ENCODE measurements around the gene UBE2E2. TPM values are rescaled to one million over a fixed set of nuclear protein-coding genes. Genes with fewer than 3 reads are reported as not detected.

UBE2E2 gene
- total and polyA plus RNA-seq, 4 donors, result 23.8 to 56.5 (median 32.9) TPM

GRCh38 chr3:23182996-23183513, 20.1 kb upstream of the UBE2E2 start:
- no peak for ATAC-seq (ENCODE audit: low FRiP score)
- no peak overlapping the region for H3K4me3 ChIP-seq (ENCODE audit: low read length in 2 of 2)
- no peaks in the 10 kb centered on the region for H3K27me3 ChIP-seq (ENCODE audit: control insufficient read depth in 1 of 2, insufficient read depth in 2 of 2, low read length in 1 of 2)
- no peaks in the 10 kb centered on the region for H3K9me3 ChIP-seq (ENCODE audit: control insufficient read depth, low read length)
- intact Hi-C loops (cut with DNase I), result no loop called here
- 88 to 90% methylated on average over 3 of the region's 3 CpGs for WGBS, 2 donors
- H3K4me1 ChIP-seq (ENCODE audit: control insufficient read depth in 1 of 2, insufficient read depth in 2 of 2, low read length in 2 of 2), result no peaks in the 10 kb centered on the region
- no peaks in the 10 kb centered on the region for H3K36me3 ChIP-seq (ENCODE audit: control insufficient read depth in 1 of 2, insufficient read depth in 2 of 2, low read length in 1 of 2)
- no peak overlapping the region for H3K27ac ChIP-seq (ENCODE audit: low read depth in 1 of 2, low read length in 2 of 2)
- DNase-seq, result no peak

GRCh38 chr3:23183731-23184130, 19.4 kb upstream of the UBE2E2 start:
- Histone ChIP-seq H3K4me1 (ENCODE audit: control insufficient read depth in 1 of 2, insufficient read depth in 2 of 2, low read length in 2 of 2) (no peaks in the 10 kb centered on the region), H3K9me3 (ENCODE audit: control insufficient read depth, low read length) (no peaks in the 10 kb centered on the region), H3K27ac (ENCODE audit: low read depth in 1 of 2, low read length in 2 of 2) (no peak overlapping the region), H3K4me3 (ENCODE audit: low read length in 2 of 2) (no peak overlapping the region), H3K36me3 (ENCODE audit: control insufficient read depth in 1 of 2, insufficient read depth in 2 of 2, low read length in 1 of 2) (no peaks in the 10 kb centered on the region), H3K27me3 (ENCODE audit: control insufficient read depth in 1 of 2, insufficient read depth in 2 of 2, low read length in 1 of 2) (no peaks in the 10 kb centered on the region)
- WGBS, 2 donors, result 15 to 31% methylated on average over 3 of the region's 3 CpGs
- DNase-seq (no peak), ATAC-seq (ENCODE audit: low FRiP score) (no peak)
- intact Hi-C loops (cut with DNase I), result no loop called here

GRCh38 chr3:23185861-23186260, 17.3 kb upstream of the UBE2E2 start:
- ATAC-seq (ENCODE audit: low FRiP score) (no peak), DNase-seq (no peak)
- WGBS, 2 donors, result 84 to 89% methylated on average over 2 of the region's 2 CpGs
- no peak overlapping the region for H3K27ac ChIP-seq (ENCODE audit: low read depth in 1 of 2, low read length in 2 of 2)
- H3K9me3 ChIP-seq (ENCODE audit: control insufficient read depth, low read length), result no peaks in the 10 kb centered on the region
- H3K36me3 ChIP-seq (ENCODE audit: control insufficient read depth in 1 of 2, insufficient read depth in 2 of 2, low read length in 1 of 2), result no peaks in the 10 kb centered on the region
- intact Hi-C loops (cut with DNase I), result no loop called here
- H3K4me1 ChIP-seq (ENCODE audit: control insufficient read depth in 1 of 2, insufficient read depth in 2 of 2, low read length in 2 of 2), result no peaks in the 10 kb centered on the region
- H3K27me3 ChIP-seq (ENCODE audit: control insufficient read depth in 1 of 2, insufficient read depth in 2 of 2, low read length in 1 of 2), result peaks cover 0 to 3% of the 10 kb centered on the region in 2 donors
- H3K4me3 ChIP-seq (ENCODE audit: low read length in 2 of 2), result no peak overlapping the region

DNA sequence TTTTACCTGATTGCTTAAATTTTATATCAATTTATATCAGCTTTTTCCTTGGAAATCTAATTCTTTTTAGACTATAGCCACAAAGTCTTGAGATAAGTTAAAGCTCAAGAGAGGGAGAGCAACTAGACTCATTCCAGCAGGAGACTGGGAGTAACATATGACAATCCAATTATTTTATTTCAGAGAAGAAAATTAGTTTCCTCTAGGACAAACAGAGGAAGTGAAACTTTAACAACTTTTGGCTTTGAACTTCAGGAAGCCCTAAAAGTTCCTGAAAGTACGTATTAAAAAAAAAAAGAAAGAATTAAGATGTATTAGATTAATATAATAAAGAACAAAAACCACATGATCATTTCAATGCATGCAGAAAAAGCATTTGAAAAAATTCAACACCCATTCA, 13.9 kb upstream of the UBE2E2 start:
- H3K4me3 ChIP-seq (ENCODE audit: low read length in 2 of 2), result no peak overlapping the region
- no peak overlapping the region for H3K27ac ChIP-seq (ENCODE audit: low read depth in 1 of 2, low read length in 2 of 2)
- H3K27me3 ChIP-seq (ENCODE audit: control insufficient read depth in 1 of 2, insufficient read depth in 2 of 2, low read length in 1 of 2), result peaks cover 0 to 5% of the 10 kb centered on the region in 2 donors
- DNase-seq, result no peak
- intact Hi-C loops (cut with DNase I), result no loop called here
- no peaks in the 10 kb centered on the region for H3K4me1 ChIP-seq (ENCODE audit: control insufficient read depth in 1 of 2, insufficient read depth in 2 of 2, low read length in 2 of 2)
- H3K9me3 ChIP-seq (ENCODE audit: control insufficient read depth, low read length), result no peaks in the 10 kb centered on the region
- WGBS, 2 donors, result 75 to 77% methylated on average over 1 of the region's 1 CpG
- H3K36me3 ChIP-seq (ENCODE audit: control insufficient read depth in 1 of 2, insufficient read depth in 2 of 2, low read length in 1 of 2), result no peaks in the 10 kb centered on the region
- no peak for ATAC-seq (ENCODE audit: low FRiP score)

DNA sequence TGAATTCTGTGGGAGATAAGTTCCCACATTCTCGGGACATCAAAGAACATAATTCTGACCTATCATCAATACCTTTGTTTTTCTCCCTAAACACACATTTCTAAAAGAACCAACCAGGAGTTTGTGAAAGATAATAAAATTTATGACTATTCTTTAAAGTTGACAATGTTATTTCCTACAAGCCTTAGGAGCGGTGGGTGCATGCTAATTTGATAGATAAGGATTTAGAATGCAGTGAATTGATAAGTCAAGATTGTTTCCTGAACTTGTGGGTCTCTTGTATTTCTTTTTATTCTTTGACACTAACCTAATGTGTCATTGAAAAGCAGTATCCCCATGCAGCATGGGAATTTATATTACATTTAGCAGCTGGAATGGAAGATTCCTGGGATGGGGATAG, 10.3 kb upstream of the UBE2E2 start:
- no peaks in the 10 kb centered on the region for H3K36me3 ChIP-seq (ENCODE audit: control insufficient read depth in 1 of 2, insufficient read depth in 2 of 2, low read length in 1 of 2)
- WGBS, 2 donors, result 69 to 76% methylated on average over 2 of the region's 2 CpGs
- DNase-seq (no peak), ATAC-seq (ENCODE audit: low FRiP score) (no peak)
- H3K9me3 ChIP-seq (ENCODE audit: control insufficient read depth, low read length), result no peaks in the 10 kb centered on the region
- no peak overlapping the region for H3K4me3 ChIP-seq (ENCODE audit: low read length in 2 of 2)
- peaks cover 0 to 5% of the 10 kb centered on the region in 2 donors for H3K27me3 ChIP-seq (ENCODE audit: control insufficient read depth in 1 of 2, insufficient read depth in 2 of 2, low read length in 1 of 2)
- no peak overlapping the region for H3K27ac ChIP-seq (ENCODE audit: low read depth in 1 of 2, low read length in 2 of 2)
- H3K4me1 ChIP-seq (ENCODE audit: control insufficient read depth in 1 of 2, insufficient read depth in 2 of 2, low read length in 2 of 2), result no peaks in the 10 kb centered on the region
- intact Hi-C loops (cut with DNase I), result loop anchor here in 1 of 2 donors (10.0 kb wide), 1 partner anchor 612 kb away; the partner anchor contains the start of gene UBE2E1

GRCh38 chr3:23193831-23194230, 9.3 kb upstream of the UBE2E2 start:
- no peak for ATAC-seq (ENCODE audit: low FRiP score)

GRCh38 chr3:23198801-23199200, 4.3 kb upstream of the UBE2E2 start:
- H3K4me1 ChIP-seq (ENCODE audit: control insufficient read depth in 1 of 2, insufficient read depth in 2 of 2, low read length in 2 of 2), result no peaks in the 10 kb centered on the region
- peak in 1 of 2 donors; percentile 49 for DNase-seq
- no peak overlapping the region for H3K27ac ChIP-seq (ENCODE audit: low read depth in 1 of 2, low read length in 2 of 2)
- ATAC-seq (ENCODE audit: low FRiP score), result no peak
- WGBS, 2 donors, result 3 to 4% methylated on average over 3 to 4 of the region's 4 CpGs
- no peak overlapping the region for H3K4me3 ChIP-seq (ENCODE audit: low read length in 2 of 2)
- intact Hi-C loops (cut with DNase I), result loop anchor here in 1 of 2 donors (10.0 kb wide), 1 partner anchor 606 kb away; the partner anchor contains the start of gene UBE2E1
- H3K36me3 ChIP-seq (ENCODE audit: control insufficient read depth in 1 of 2, insufficient read depth in 2 of 2, low read length in 1 of 2), result no peaks in the 10 kb centered on the region
- no peaks in the 10 kb centered on the region for H3K27me3 ChIP-seq (ENCODE audit: control insufficient read depth in 1 of 2, insufficient read depth in 2 of 2, low read length in 1 of 2)
- no peaks in the 10 kb centered on the region for H3K9me3 ChIP-seq (ENCODE audit: control insufficient read depth, low read length)

More at GRCh38 chr3:23193831-23194230, 9.3 kb upstream of the UBE2E2 start:
- Histone ChIP-seq H3K27me3 (ENCODE audit: control insufficient read depth in 1 of 2, insufficient read depth in 2 of 2, low read length in 1 of 2) (peaks cover 0 to 5% of the 10 kb centered on the region in 2 donors), H3K4me3 (ENCODE audit: low read length in 2 of 2) (no peak overlapping the region), H3K36me3 (ENCODE audit: control insufficient read depth in 1 of 2, insufficient read depth in 2 of 2, low read length in 1 of 2) (no peaks in the 10 kb centered on the region), H3K27ac (ENCODE audit: low read depth in 1 of 2, low read length in 2 of 2) (no peak overlapping the region), H3K4me1 (ENCODE audit: control insufficient read depth in 1 of 2, insufficient read depth in 2 of 2, low read length in 2 of 2) (no peaks in the 10 kb centered on the region), H3K9me3 (ENCODE audit: control insufficient read depth, low read length) (no peaks in the 10 kb centered on the region)
- intact Hi-C loops (cut with DNase I), result loop anchor here in 1 of 2 donors (10.0 kb wide), 1 partner anchor 611 kb away; the partner anchor contains the start of gene UBE2E1
- WGBS, 2 donors, result 95 to 96% methylated on average over 3 of the region's 3 CpGs
- DNase-seq, result no peak

DNA sequence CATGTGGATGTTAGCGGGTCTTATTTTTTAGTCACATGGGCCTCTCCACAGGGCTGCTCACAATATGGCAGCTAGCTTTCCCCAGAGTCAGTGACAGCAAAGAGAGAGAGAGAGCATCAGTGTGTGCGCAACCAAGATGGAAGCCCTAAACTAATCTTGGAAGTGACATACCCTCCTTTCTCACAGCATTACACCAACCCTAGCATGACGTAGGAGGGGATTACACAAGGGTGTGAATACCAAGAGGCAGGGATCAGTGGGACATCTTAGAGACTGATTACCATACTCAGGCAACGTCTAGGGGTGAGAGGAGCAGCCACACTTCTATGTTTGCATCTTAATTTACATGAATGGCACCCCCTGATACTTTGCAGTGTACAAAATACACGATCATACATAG, 3.5 kb upstream of the UBE2E2 start:
- Histone ChIP-seq H3K36me3 (ENCODE audit: control insufficient read depth in 1 of 2, insufficient read depth in 2 of 2, low read length in 1 of 2) (no peaks in the 10 kb centered on the region), H3K27ac (ENCODE audit: low read depth in 1 of 2, low read length in 2 of 2) (no peak overlapping the region), H3K4me3 (ENCODE audit: low read length in 2 of 2) (no peak overlapping the region), H3K4me1 (ENCODE audit: control insufficient read depth in 1 of 2, insufficient read depth in 2 of 2, low read length in 2 of 2) (no peaks in the 10 kb centered on the region), H3K9me3 (ENCODE audit: control insufficient read depth, low read length) (no peaks in the 10 kb centered on the region), H3K27me3 (ENCODE audit: control insufficient read depth in 1 of 2, insufficient read depth in 2 of 2, low read length in 1 of 2) (no peaks in the 10 kb centered on the region)
- WGBS, 2 donors, result 94% methylated on average over 5 of the region's 5 CpGs
- no peak for DNase-seq
- intact Hi-C loops (cut with DNase I), result loop anchor here (10.0 kb wide), 1 partner anchor 605 kb away; the partner anchor contains the start of gene UBE2E1 (in 2 of the 2)
- no peak for ATAC-seq (ENCODE audit: low FRiP score)

DNA sequence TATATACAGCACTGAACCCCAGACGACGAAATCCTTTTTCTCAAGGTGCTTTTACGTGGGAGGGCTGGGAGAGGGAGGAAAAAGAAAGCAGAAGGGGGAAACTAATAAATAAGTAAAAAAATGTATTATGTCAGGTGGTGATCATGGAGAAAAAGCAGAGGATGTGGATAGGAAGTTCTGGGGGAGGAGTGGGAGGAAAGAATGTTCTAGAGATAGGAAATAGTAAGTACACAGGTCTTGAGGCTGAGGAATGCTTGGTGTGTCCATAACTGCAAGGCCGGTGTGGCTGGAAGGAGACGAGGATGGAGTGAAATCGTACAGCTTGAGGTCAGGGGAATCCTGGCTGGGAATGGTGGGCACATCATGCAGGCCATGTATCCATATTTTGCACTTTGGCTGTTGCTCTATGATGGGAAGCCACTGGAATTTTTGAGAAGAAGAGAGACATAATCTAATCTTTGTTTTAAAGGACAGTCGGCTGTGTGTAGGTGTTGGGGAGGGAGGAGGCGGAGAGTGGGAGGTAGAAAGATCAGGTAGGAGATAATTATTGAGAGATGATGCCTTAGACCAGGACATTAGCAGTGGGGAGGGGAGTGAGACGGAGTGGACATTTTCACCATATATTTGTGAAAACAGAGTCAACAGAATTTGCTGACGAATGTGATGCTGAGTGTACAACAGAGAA, 1.8 kb upstream of the UBE2E2 start:
- no peak overlapping the region for H3K27ac ChIP-seq (ENCODE audit: low read depth in 1 of 2, low read length in 2 of 2)
- H3K9me3 ChIP-seq (ENCODE audit: control insufficient read depth, low read length), result no peaks in the 10 kb centered on the region
- WGBS, 2 donors, result 93% methylated on average over 10 of the region's 10 CpGs
- no peaks in the 10 kb centered on the region for H3K27me3 ChIP-seq (ENCODE audit: control insufficient read depth in 1 of 2, insufficient read depth in 2 of 2, low read length in 1 of 2)
- no peak overlapping the region for H3K4me3 ChIP-seq (ENCODE audit: low read length in 2 of 2)
- no peaks in the 10 kb centered on the region for H3K4me1 ChIP-seq (ENCODE audit: control insufficient read depth in 1 of 2, insufficient read depth in 2 of 2, low read length in 2 of 2)
- intact Hi-C loops (cut with DNase I), result loop anchor here in 1 of 2 donors (10.0 kb wide), 1 partner anchor 604 kb away; the partner anchor contains the start of gene UBE2E1
- H3K36me3 ChIP-seq (ENCODE audit: control insufficient read depth in 1 of 2, insufficient read depth in 2 of 2, low read length in 1 of 2), result no peaks in the 10 kb centered on the region
- no peak for ATAC-seq (ENCODE audit: low FRiP score)
- DNase-seq, result no peak
